Endothelial cell of hepatic sinusoid (primary cell): ENCODE measurements around the gene VAT1.
"Not testable (repeated sequence)": the region's sequence is repeated elsewhere in the genome, so short reads cannot be mapped to it uniquely, and the experiment has no call there.

ENCODE experiments used
- in situ Hi-C: cut with HindIII; loops from 2 replicates; pipeline ENCODE4 v1.10.0; 2017; ENCODE audit warnings: low sequenced_read_pairs

The VAT1 gene

DNA sequence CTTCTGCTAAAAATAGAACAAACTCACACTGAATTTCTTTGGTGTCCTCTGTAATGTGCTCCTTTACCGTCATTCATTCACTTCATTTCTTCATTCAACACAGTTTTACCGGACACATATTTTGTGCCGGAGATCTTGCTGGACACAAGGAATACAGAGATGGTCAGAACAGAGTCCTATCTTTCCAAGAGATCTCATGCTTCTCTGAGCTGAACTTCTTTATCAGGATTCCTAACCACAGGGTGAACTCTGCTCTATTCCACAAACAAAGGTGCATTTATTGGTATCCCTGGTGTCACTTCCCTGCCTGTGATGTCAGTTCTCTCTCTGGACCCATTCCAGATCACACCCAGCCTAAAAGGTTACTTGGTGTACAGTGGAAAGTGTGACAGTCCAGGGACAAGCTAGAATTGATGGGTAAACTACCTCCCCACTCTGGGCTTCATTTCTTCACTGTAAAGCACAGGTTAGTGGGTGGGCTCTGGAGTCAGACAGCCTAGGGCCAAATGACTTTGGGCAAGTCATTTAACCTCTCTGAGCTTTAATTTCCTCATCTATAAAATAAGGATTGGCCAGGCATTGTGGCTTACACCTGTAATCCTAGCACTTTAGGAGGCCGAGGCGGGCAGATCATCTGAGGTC, 11.4 kb downstream of the VAT1 start:
- in situ Hi-C loops = no loop called here

DNA sequence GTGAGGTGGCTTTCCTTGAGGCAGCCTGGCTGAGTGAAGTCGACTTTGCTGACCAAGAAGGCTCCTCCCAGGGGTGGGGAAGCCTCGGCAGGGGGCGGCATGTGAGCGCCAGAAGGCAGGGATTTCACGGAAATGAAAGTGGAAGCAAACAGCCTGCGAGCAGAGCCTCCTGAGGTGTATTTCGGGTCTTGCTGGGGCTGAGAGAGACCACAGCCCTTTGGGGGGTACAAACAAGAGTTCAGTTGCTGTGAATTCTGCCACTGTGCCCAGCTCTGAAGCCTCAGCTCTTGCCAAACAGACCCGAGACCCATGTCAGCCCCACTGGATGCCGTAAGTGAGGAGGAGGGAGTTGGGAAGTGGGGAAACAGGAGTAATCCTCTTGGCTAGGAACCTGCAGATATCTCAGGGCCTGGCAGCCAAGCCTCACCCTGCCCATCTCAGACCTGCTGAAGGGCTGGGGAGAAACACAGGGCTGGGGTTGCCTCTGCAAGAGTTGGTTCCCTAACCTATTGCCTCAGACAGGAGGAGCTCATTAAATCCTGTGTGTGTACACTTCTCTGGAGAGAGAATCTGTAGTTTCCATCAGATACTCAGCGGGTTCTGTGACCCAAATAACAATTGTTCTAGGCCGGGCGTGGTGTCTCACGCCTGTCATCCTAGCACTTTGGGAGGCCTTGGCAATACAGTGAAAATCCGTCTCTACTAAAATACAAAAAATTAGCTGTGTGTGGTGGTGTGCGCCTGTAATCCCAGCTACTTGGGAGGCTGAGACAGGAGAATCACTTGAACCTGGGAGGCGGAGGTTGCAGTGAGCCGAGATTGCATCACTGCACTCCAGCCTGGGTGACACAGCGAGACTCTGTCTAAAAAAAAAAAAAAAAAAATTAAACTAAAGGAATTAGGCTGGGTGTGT, 15.3 kb downstream of the VAT1 start, which contains the start of gene IFI35:
Gene IFI35 (plus strand): TSS at position 146 of the 913 bp plus-strand sequence. CDS start 164 bp downstream, at position 310.
- in situ Hi-C loops = no loop called here

DNA sequence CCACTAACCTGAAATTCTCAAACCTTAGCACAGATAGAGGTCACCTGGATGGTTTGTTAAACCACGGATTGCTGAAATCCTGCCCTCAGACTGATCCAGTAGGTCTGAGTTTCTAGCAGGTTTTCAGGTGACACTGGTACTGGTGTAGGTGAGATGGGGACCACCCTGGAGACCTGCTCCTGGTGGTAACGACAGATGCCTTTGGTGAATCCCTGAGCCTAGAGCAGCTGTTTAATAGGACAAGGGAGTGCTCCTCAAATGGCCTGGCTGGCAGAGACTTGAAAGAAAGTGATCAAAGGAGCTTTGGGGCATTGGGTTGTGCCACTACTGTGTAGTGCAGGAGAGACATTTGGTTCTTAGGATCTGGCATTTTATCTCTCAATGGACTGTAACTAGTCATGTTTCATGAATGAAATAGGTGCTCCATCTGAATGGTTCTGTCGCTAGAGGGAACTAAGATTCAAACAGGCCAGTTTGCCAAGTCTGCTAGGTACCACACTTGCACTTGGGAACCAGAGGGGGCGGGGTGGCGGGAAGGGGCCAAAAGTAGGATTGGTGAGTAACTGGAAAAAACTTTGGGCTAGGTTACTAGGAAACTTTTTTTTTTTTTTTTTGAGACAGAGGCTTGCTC, 18.5 kb downstream of the VAT1 start:
- in situ Hi-C loops = no loop called here

GRCh38 chr17:43000894-43001293, 21.3 kb downstream of the VAT1 start:
- in situ Hi-C loops = not testable (repeated sequence)

DNA sequence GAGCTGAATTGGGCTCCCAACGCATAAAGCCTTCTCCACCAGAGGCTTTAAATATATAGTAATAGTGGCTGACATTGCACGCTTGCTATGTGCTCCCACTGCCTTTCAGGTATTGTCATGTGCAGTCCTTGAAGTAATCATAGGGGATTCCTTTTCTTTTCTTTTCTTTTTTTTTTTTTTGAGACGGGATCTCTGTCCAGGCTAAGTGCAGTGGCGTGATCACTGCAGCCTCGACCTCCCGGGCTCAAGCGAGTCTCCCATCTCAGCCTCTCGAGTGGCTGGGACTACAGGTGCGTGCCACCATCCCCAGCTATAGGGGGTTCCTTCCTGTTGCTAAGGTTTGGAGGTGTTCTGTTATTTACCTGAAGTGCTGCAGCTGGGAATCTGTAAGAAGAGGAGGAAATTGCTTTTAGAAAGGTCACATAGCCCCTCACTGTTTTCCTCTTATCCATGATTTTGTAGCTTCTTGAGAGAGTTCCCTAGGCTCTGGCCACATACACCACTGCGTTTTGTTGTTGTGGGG, 23.1 kb downstream of the VAT1 start:
- in situ Hi-C loops = no loop called here

DNA sequence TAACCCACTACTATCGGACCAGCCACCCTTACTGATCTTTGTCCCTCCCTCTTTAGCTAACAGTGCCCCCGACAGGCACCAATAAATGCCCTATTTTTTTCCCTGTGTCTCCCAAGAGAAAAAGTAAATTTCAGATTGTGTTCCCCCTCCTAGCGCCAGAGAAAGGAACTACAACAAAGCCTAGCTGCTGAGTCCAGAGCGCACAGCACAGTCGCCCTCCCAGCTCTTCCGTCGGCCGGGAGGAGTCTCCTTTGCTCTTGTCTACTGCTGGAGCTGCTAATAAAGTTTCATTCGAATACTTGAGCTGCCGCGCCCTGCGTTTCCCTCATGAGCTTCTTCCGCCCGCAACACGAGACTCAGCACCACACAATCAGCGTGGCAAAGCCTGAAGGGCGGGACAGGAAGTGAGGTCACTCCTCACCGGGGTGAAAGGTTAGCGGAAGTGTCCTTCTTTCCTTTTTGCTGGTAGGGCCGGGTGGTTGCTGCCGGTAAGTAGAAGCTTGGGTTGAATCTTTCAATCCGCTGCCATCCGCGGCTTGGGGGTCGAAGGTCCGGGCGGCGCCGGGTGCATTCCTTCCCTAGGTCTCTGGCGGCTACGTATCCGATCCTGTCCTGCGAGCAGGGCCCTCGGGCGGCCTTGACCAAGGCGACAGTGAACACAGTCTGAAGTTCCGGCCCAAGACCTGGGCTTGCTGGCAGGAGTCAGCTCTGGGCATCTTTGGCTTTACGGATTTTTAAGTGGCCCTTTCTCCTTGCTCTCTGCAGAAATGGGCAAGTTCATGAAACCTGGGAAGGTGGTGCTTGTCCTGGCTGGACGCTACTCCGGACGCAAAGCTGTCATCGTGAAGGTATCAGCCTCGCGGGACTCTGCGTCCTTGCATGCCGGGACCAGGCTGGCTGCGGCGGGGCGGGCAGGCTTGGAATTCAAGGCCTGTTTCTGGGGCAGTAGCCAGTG, 23.9 kb downstream of the VAT1 start, which contains the start of gene RPL27:
Gene RPL27 (plus strand): TSS at position 436 of the 955 bp plus-strand sequence. CDS start 332 bp downstream, at position 768.
- in situ Hi-C loops = no loop called here

DNA sequence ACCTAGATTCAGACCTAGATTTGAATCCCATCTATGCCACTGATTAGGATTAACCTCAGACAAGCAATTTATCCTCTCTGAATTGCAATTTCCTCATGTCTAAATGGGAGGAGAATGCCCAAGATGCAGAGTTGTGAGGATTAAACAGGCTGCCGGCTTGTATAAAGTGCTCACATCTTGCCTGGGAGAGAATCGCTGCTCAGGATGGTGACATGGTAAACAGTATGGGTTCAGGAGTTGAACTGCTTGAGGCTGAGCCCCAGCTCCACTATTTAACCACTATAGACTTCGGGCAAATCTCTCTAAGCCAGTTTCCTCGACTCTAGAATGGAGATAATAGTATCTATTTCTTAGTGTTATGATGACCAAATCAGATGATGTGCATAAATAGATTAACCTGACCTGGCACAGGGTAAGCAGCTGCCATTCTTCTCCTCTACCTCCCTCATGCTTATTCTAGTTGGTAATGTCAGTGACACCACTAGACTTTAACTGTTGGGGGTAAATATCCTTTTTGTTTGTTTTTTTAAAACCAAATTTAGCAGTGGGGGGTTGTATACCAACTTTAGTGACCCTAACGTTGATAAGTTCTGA, 24.7 kb downstream of the VAT1 start:
- in situ Hi-C loops = no loop called here

GRCh38 chr17:42993913-42994312, 28.3 kb downstream of the VAT1 start:
- in situ Hi-C loops = not testable (repeated sequence)

- in situ Hi-C loops = no loop called here
Observed at GRCh38 chr17:42992872-42993271, 29.3 kb downstream of the VAT1 start.

GRCh38 chr17:42991471-42991870, 30.7 kb downstream of the VAT1 start:
- in situ Hi-C loops = no loop called here

DNA sequence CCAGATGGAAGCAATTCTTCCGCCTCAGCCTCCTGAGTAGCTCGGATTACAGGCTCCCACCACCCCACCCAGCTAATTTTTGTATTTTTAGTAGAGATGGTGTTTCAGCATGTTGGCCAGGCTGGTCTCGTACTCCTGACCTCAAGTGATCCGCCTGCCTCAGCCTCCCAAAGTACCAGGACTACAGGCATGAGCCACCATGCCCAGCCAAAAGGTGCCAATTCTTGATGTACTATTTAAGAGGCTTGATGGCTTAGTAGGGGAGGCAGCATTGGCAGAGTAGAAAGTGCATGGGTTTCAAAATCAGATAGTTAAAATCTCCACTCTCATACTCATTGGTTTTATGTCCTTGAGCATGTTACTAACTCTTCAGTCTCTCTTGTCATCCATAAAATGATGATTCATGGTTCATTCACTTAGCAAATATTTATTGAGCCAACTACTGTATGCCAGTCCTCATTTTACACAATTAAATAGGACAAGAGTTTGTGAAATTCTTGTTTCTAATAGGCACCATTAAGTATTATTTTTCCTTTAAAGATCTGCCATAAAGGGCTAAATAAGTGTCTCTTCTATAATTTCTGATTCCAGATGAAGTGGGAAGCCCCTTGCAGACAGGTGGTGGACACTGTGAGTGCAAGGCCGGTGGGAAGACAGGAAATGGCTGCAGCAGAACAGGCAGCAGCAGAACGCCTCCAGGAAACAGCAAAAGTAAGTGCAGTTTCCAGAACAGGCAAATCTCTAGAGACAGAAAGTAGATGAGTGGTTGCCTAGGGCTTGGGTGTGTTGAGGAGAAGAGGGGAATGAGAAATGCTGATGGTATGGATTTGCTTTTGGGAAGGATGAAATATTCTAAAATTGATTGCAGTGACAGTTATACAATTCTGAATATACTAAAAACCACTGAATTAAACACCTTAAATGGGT, 32.2 kb downstream of the VAT1 start:
- in situ Hi-C loops = no loop called here

DNA sequence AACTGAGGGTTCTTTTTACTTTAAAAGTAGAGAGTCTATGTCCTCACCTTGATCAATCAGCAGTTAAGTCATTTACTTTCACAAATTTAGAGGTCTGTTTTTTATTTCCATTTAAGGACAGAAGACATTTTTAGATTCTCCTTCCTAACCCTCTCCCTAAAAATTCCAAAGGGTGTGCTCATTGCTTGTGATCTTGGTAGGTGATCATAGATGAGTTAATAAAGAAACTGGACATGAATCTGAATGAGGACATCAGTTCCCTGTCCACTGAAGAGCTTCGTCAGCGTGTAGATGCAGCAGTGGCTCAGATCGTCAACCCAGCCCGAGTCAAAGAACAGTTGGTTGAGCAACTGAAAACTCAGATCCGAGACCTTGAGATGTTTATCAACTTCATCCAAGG, 33.0 kb downstream of the VAT1 start:
- in situ Hi-C loops = no loop called here

DNA sequence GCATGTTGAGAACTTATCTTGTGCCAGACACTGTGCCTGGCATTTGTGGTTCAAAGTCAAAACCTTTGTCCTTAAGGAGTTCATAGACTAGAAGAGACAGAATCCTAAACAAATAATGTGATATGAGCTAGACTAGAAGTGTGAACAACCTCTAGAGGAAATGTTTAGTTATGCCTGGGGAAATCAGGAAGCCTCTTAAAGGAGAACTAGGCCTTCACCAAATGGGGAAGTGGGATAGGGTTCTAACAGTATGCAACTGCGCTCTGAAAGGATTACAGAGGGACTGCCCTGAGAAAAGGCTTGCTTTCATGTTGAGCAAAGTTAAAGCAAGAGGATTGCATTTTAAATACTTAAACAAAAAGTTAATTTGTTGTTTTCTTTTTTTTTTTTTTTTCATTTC, 37.0 kb downstream of the VAT1 start:
- in situ Hi-C loops = no loop called here

- in situ Hi-C loops = no loop called here
Observed at GRCh38 chr17:42982266-42982665, 39.9 kb downstream of the VAT1 start.

DNA sequence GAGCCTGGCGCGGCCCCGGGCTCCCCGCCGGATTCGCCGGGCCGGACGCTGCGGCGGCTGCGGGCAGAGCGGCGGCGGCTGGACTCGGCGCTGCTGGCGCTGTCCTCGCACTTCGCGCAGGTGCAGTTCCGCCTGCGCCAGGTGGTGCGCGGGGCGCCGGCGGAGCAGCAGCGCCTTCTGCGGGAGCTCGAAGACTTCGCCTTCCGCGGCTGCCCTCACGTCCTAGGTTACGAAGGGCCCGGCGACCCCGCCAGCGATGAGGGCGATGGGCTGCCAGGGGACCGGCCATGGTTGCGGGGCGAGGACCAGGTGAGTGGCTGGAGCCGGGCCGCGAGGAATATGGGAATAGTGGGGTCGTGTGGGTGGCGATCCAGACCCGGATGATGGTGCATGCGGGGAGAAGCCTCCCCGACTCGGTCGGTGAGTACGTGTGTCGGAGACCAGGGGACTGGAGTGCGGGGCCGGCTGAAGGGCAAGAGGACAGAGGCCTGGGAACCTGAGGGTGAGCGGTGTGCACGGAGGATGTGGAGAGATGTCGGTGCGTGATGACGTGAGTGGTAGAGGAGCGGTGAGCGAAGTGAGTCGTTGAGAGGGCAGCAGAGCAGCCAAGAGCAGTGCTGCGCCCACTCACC, 41.3 kb downstream of the VAT1 start:
- in situ Hi-C loops = no loop called here

DNA sequence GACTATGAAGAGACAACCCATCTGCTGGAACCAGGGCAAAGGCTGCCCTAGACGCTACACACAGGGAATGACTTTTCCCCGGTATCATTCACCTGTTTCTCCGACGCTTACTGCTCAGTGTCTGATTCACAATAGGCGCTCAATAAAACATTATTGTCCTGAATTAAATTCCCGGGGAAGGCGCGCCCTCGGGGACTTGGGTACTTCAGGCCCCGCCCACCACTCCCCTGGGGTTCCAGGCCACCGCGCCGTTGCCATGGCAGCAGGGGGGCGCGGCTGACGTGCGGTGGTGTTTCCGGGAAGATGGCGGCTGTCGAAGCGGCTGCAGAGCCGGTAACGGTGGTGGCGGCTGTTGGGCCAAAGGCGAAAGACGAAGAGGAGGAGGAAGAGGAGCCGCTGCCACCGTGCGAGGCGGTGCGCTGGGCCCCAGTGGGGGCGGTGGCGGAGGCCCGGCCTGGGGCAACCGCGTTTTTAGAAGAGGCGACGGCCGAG, 41.9 kb downstream of the VAT1 start, which contains the start of gene RUNDC1:
Gene RUNDC1 (plus strand): TSS at position 292 of the 492 bp plus-strand sequence. CDS start 12 bp downstream, at position 304.
- in situ Hi-C loops = no loop called here

DNA sequence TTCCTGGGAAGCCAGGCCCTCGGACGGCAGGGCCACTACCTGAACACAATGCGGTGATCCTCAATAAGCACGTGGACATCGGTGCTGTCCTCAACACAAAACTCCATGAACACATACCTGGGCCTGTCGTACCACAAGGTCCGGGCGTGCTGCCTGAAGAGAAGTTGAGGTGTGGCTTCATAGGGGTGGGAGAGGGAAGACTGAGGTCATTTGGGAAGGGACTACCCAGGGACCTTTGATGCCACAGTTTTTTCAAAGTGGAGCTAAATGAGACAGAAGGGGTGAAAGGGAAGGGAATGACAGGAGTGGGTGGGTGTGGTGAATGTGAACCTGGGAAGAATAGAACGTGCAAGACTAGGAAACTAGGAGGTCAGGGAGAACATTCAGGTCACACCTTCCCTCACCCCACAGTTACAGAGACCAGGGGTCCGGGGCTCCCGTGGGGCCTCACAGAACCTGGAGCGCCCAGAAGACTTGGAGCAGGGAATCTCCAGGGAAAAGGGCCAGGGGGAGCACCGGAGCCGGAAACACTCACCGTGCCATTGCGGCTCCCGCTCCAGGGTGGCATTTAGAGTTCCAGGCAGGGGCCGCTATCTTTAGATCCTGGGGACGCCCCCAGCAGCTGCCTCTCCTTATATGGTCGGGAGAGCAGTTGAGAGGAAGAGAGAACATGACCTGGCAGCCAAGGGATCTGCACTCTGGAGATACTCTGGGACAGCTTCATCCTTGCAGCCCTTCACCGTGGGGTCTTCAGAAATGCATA, 42.5 kb downstream of the VAT1 start, which contains the start of gene PTGES3L:
Gene PTGES3L (minus strand): TSS at position 570 of the 763 bp plus-strand sequence. CDS start 27 bp downstream, at position 543.
- in situ Hi-C loops = no loop called here
